ENCODE data around the gene CLCN2. TPM values are rescaled to one million over a fixed set of nuclear protein-coding genes. Genes with fewer than 3 reads are reported as not detected.

Gene CLCN2
- total and polyA plus RNA-seq, 2 of the 4 experiments (the other 2 are of a cell fraction): 2.9 to 5.8 TPM

GRCh38 chr3:184332370-184333090 is 28.9 kb downstream of the CLCN2 start:
- dilution Hi-C loops (cut with HindIII; ENCODE audit: low sequenced_read_pairs, unreplicated experiment): no loop called here
- no TSS peak for BruUV-seq (replicated peaks)
- TF ChIP-seq, protein P1, sequence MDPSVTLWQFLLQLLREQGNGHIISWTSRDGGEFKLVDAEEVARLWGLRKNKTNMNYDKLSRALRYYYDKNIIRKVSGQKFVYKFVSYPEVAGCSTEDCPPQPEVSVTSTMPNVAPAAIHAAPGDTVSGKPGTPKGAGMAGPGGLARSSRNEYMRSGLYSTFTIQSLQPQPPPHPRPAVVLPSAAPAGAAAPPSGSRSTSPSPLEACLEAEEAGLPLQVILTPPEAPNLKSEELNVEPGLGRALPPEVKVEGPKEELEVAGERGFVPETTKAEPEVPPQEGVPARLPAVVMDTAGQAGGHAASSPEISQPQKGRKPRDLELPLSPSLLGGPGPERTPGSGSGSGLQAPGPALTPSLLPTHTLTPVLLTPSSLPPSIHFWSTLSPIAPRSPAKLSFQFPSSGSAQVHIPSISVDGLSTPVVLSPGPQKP (IDR thresholded peaks at IDR 0.05; ENCODE audit: borderline replicate concordance, low read depth, low read length): no peak
- TF ChIP-seq CHD1 (IDR thresholded peaks at IDR 0.05; ENCODE audit: low read depth, low read length) (no peak), POLR2A (IDR thresholded peaks at IDR 0.05; ENCODE audit: low read depth, low read length) (peak; percentile 49; the same call in 1 of the 2 replicates), USF2 (IDR thresholded peaks at IDR 0.05; ENCODE audit: low read depth, low read length) (no peak), RCOR1 (IDR thresholded peaks at IDR 0.05; ENCODE audit: insufficient replicate concordance, low read length) (no peak), MAZ (IDR thresholded peaks at IDR 0.05; ENCODE audit: borderline replicate concordance, low read depth, low read length) (peak; percentile 40; the same call in 1 of the 2 replicates), SMC3 (IDR thresholded peaks at IDR 0.05; ENCODE audit: low read depth, low read length) (no peak), NFE2L2 (IDR thresholded peaks at IDR 0.05; ENCODE audit: low read depth, low read length) (no peak), BHLHE40 (IDR thresholded peaks at IDR 0.05; ENCODE audit: low read depth, low read length) (no peak), CEBPB (IDR thresholded peaks at IDR 0.05; ENCODE audit: low read depth, low read length) (no peak; the same call in 1 of the 2 replicates), MXI1 (IDR thresholded peaks at IDR 0.05; ENCODE audit: borderline replicate concordance, low read depth, low read length) (no peak), FOS (IDR thresholded peaks at IDR 0.05; ENCODE audit: low read depth, low read length) (peak; percentile 9; the same call in 1 of the 2 replicates), MAFK (IDR thresholded peaks at IDR 0.05; ENCODE audit: low read depth, low read length) (no peak)
- TF ChIP-seq, protein P2, sequence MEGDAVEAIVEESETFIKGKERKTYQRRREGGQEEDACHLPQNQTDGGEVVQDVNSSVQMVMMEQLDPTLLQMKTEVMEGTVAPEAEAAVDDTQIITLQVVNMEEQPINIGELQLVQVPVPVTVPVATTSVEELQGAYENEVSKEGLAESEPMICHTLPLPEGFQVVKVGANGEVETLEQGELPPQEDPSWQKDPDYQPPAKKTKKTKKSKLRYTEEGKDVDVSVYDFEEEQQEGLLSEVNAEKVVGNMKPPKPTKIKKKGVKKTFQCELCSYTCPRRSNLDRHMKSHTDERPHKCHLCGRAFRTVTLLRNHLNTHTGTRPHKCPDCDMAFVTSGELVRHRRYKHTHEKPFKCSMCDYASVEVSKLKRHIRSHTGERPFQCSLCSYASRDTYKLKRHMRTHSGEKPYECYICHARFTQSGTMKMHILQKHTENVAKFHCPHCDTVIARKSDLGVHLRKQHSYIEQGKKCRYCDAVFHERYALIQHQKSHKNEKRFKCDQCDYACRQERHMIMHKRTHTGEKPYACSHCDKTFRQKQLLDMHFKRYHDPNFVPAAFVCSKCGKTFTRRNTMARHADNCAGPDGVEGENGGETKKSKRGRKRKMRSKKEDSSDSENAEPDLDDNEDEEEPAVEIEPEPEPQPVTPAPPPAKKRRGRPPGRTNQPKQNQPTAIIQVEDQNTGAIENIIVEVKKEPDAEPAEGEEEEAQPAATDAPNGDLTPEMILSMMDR (conservative IDR thresholded peaks at IDR 0.05; ENCODE audit: low read depth, low read length): no peak

More at GRCh38 chr3:184332370-184333090, 28.9 kb downstream of the CLCN2 start:
- Histone ChIP-seq H3K18ac (ENCODE audit: low read depth, low read length) (peak overlapping the region; percentile 4; the same call in 1 of the 2 replicates), H2AK5ac (ENCODE audit: low read depth, low read length) (peak overlapping the region; percentile 91), H2BK5ac (ENCODE audit: low read depth, low read length, poor library complexity, severe bottlenecking) (peak overlapping the region; percentile 93), H2BK20ac (ENCODE audit: low read depth, low read length) (peak overlapping the region; percentile 72; the same call in 1 of the 2 replicates), H3K56ac (ENCODE audit: extremely low read depth, insufficient read depth, low read length) (peak overlapping the region; percentile 1; the same call in 1 of the 2 replicates), H3K27ac (ENCODE audit: insufficient read depth, low read length) (peak overlapping the region; percentile 59), H3K4me2 (ENCODE audit: low read depth, low read length) (peak overlapping the region; percentile 48; the same call in 1 of the 2 replicates), H4K8ac (ENCODE audit: low read depth in 2 of 2, low read length in 2 of 2) (peak overlapping the region; percentile 8 to 69; a peak in 3 of 4 replicates), H3K14ac (replicated peaks; ENCODE audit: low read depth, low read length) (peak overlapping the region; percentile 92), H4K5ac (ENCODE audit: low read depth, low read length) (peak overlapping the region; percentile 27; the same call in 1 of the 2 replicates), H3K9me1 (ENCODE audit: insufficient read depth, low read length) (peaks cover 18% of the 10 kb centered on the region), H4K20me1 (ENCODE audit: insufficient read depth, low read length) (peaks cover 60% of the 10 kb centered on the region), H4K91ac (ENCODE audit: insufficient read depth, low read depth, low read length) (peak overlapping the region; percentile 48), H3K27me3 (ENCODE audit: control insufficient read depth, insufficient read depth, low read length) (no peaks in the 10 kb centered on the region), H3K4me3 (ENCODE audit: insufficient read depth, low read depth, low read length) (no peak overlapping the region), H3K36me3 (ENCODE audit: control insufficient read depth, insufficient read depth, low read length) (peaks cover 64% of the 10 kb centered on the region), H3K23ac (ENCODE audit: low read depth, low read length) (peak overlapping the region; percentile 95), H3K9me3 (ENCODE audit: control insufficient read depth, insufficient read depth, low read length) (no peaks in the 10 kb centered on the region), H3K4ac (ENCODE audit: low read depth, low read length) (peak overlapping the region; percentile 92), H3K9ac (ENCODE audit: low read depth, low read length) (peak overlapping the region; percentile 5; the same call in 1 of the 2 replicates), H3K79me1 (ENCODE audit: low read depth in 1 of 2, low read length in 2 of 2) (peaks cover 11 to 72% of the 10 kb centered on the region in 2 experiments; a peak in 3 of 4 replicates), H2AK9ac (replicated peaks; ENCODE audit: low read depth, low read length, poor library complexity) (peak overlapping the region; percentile 80), H2AFZ (replicated peaks; ENCODE audit: low read length, poor library complexity) (no peak overlapping the region), H2BK15ac (ENCODE audit: low read depth, low read length) (peak overlapping the region; percentile 48; the same call in 1 of the 3 replicates), H2BK120ac (ENCODE audit: low read depth, low read length) (peak overlapping the region; percentile 84), H3K4me1 (ENCODE audit: control insufficient read depth, insufficient read depth, low read length) (peaks cover 28% of the 10 kb centered on the region)
- WGBS, 2 experiments (ENCODE audit: extremely low coverage in 2 of 2, insufficient read length in 1 of 2): 100% methylated on average over 2 of the region's 10 CpGs; no CpG with 5 or more reads in 1 of the 2 experiments
- ATAC-seq (ENCODE audit: low read depth) (peak; percentile 33), DNase-seq (peak; percentile 95)
- in situ Hi-C loops (cut with MboI; ENCODE audit: low sequenced_read_pairs) (no loop called here), intact Hi-C loops (cut with micrococcal nuclease) (no loop called here)
- CTCF ChIA-PET: no interaction called here
- POLR2A ChIA-PET (ENCODE audit: unreplicated experiment): no interaction called here

All from IMR-90 (cell line).